Jurkat, Clone E6-1 (cell line): ENCODE results near the gene ZNF780B.
"Not testable (repeated sequence)": the region's sequence is repeated elsewhere in the genome, so short reads cannot be mapped to it uniquely, and the experiment has no call there.

Experiments used
- DNase-seq: peaks from one replicate; pipeline ENCODE4 v3.0.0-alpha.2; 2011; ENCODE audit warnings: low read depth, low spot score
- H3K4me3 ChIP-seq: 2 replicates; pipeline ENCODE4 v1.5.1; 2011; ENCODE audit warnings: mild to moderate bottlenecking, low read length, control low read depth, moderate library complexity

Gene ZNF780B

GRCh38 chr19:40054632-40055031 lies 1.4 kb downstream of the ZNF780B start:
- no peak for DNase-seq
- no peak overlapping the region; the same call in 1 of the 2 replicates for H3K4me3 ChIP-seq

- no peak overlapping the region for H3K4me3 ChIP-seq
- no peak for DNase-seq
Measured at GRCh38 chr19:40053491-40053890, 2.5 kb downstream of the ZNF780B start.

- DNase-seq, H3K4me3 ChIP-seq: not testable (repeated sequence)
Measured at GRCh38 chr19:40041718-40042117, 14.3 kb downstream of the ZNF780B start.

- not testable (repeated sequence) for H3K4me3 ChIP-seq, DNase-seq
Measured at GRCh38 chr19:40038047-40038446, 18.0 kb downstream of the ZNF780B start.

GRCh38 chr19:40035996-40036395 lies 20.0 kb downstream of the ZNF780B start:
- H3K4me3 ChIP-seq: no peak overlapping the region
- DNase-seq: no peak

GRCh38 chr19:40033989-40034560 lies 22.0 kb downstream of the ZNF780B start:
- H3K4me3 ChIP-seq: no peak overlapping the region

GRCh38 chr19:40026597-40026970 lies 29.4 kb downstream of the ZNF780B start:
- no peak overlapping the region for H3K4me3 ChIP-seq
- no peak for DNase-seq

More at GRCh38 chr19:40033989-40034560, 22.0 kb downstream of the ZNF780B start:
- no peak for DNase-seq

GRCh38 chr19:40025938-40026596 lies 30.0 kb downstream of the ZNF780B start:
- DNase-seq: no peak
- H3K4me3 ChIP-seq: no peak overlapping the region

GRCh38 chr19:40023969-40024368 lies 32.1 kb downstream of the ZNF780B start:
- no peak for DNase-seq
- no peak overlapping the region for H3K4me3 ChIP-seq

GRCh38 chr19:40013991-40014390 lies 42.0 kb downstream of the ZNF780B start:
- no peak for DNase-seq

GRCh38 chr19:40009674-40010073 lies 46.4 kb downstream of the ZNF780B start:
- H3K4me3 ChIP-seq: no peak overlapping the region
- DNase-seq: no peak

More at GRCh38 chr19:40013991-40014390, 42.0 kb downstream of the ZNF780B start:
- no peak overlapping the region for H3K4me3 ChIP-seq

- no peak for DNase-seq
- no peak overlapping the region for H3K4me3 ChIP-seq
Measured at GRCh38 chr19:40006273-40006691, 49.7 kb downstream of the ZNF780B start.

GRCh38 chr19:40005691-40006272 lies 50.2 kb downstream of the ZNF780B start:
- DNase-seq: no peak
- H3K4me3 ChIP-seq: no peak overlapping the region

- no peak overlapping the region for H3K4me3 ChIP-seq
- no peak for DNase-seq
Measured at GRCh38 chr19:39998501-39998900, 57.5 kb downstream of the ZNF780B start.

GRCh38 chr19:39997638-39998216 lies 58.3 kb downstream of the ZNF780B start:
- DNase-seq: no peak
- peak overlapping the region; percentile 96 for H3K4me3 ChIP-seq

GRCh38 chr19:39996811-39997637 lies 59.0 kb downstream of the ZNF780B start, which contains the start of gene ZNF546:
Gene ZNF546, plus strand, starts transcription at chr19:39997060. Its CDS starts 1,267 bp downstream, at chr19:39998327.
- H3K4me3 ChIP-seq: peak within 1 kb of the TSS; percentile 96
- DNase-seq: peak; percentile 86

GRCh38 chr19:39996218-39996810 lies 59.7 kb downstream of the ZNF780B start:
- H3K4me3 ChIP-seq: peak overlapping the region; percentile 96
- peak; percentile 22 for DNase-seq

GRCh38 chr19:39995794-39996193 lies 60.2 kb downstream of the ZNF780B start:
- H3K4me3 ChIP-seq: peak overlapping the region; percentile 96
- no peak for DNase-seq

GRCh38 chr19:39994361-39994760 lies 61.7 kb downstream of the ZNF780B start:
- DNase-seq: no peak
- no peak overlapping the region for H3K4me3 ChIP-seq
